Heart right ventricle (tissue), 16 donors: ENCODE data around the gene P4HA2. TPM values are rescaled to one million over a fixed set of nuclear protein-coding genes. Genes with fewer than 3 reads are reported as not detected.

ENCODE experiments used
- ATAC-seq, 8 donors: fragments of 200-7000 bp; cut with Tn5 transposase; one replicate each; pipeline ENCODE4 v1.9.1; 2020; ENCODE audit warnings: mild to moderate bottlenecking in 8 of 8, moderate library complexity in 8 of 8, moderate number of reproducible peaks in 1 of 8
- DNase-seq, 2 donors: peaks; one replicate each; pipeline ENCODE4 v3.0.0-alpha.2; 2020
- H3K27ac ChIP-seq, 10 donors: fragments of 200-600 bp; sonication (generic) in 2 of 10; one replicate each; pipeline versions ENCODE4 v1.5.0 to v1.8.0; 2020 to 2022; ENCODE audit warnings: mild to moderate bottlenecking in 3 of 10
- H3K27me3 ChIP-seq, 7 donors: fragments of 200-600 bp; one replicate each; pipeline ENCODE4 v1.8.0; 2021 to 2022; ENCODE audit warnings: mild to moderate bottlenecking in 2 of 7
- H3K36me3 ChIP-seq, 9 donors: fragments of 200-600 bp; sonication (generic) in 1 of 9; one replicate each; pipeline versions ENCODE4 v1.5.0 to v1.8.0; 2020 to 2022; ENCODE audit warnings: mild to moderate bottlenecking in 2 of 9
- H3K4me1 ChIP-seq, 9 donors: fragments of 200-600 bp; sonication (generic) in 1 of 9; one replicate each; pipeline versions ENCODE4 v1.5.0 to v1.8.0; 2020 to 2022; ENCODE audit warnings: mild to moderate bottlenecking in 4 of 9
- H3K4me3 ChIP-seq, 10 donors: fragments of 200-600 bp; sonication (generic) in 2 of 10; one replicate each; pipeline versions ENCODE4 v1.5.0 to v1.8.0; 2020 to 2022; ENCODE audit warnings: mild to moderate bottlenecking in 7 of 10, moderate library complexity in 2 of 10
- H3K9me3 ChIP-seq, 11 donors: fragments of 200-600 bp in 10 of 11; sonication (generic) in 2 of 11; one replicate each; pipeline versions ENCODE4 v1.5.0 to v1.8.0; 2013 to 2022; ENCODE audit warnings: mild to moderate bottlenecking in 2 of 11, control low read depth in 1 of 11, moderate library complexity in 1 of 11
- CTCF ChIP-seq, 9 donors: fragments of 200-600 bp; sonication (generic) in 2 of 9; IDR thresholded peaks; one replicate each; pipeline versions ENCODE4 v1.5.0 to v1.8.0; 2021 to 2022; ENCODE audit warnings: antibody characterized with exemption in 9 of 9, mild to moderate bottlenecking in 5 of 9, moderate library complexity in 1 of 9
- WGBS, 2 donors: extraction: QIAGEN DNeasy Blood & Tissue Kit; methylation state at CpG; one replicate each; pipeline ENCODE4 v1.1.7; 2013; ENCODE audit warnings: inconsistent platforms in 1 of 2; 5-methylcytosine and 5-hydroxymethylcytosine counted together
- intact Hi-C, 10 donors: fragments of 100-400 bp; cut with DNase I; formaldehyde crosslinking; loops; one replicate each; pipeline versions ENCODE4 v1.11.1 to v1.14.2; 2022
- polyA plus RNA-seq, 2 donors: library from polyadenylated mRNA; stranded (reverse); fragments of 200-250 nt; gene quantifications; one replicate each; pipeline ENCODE4 v1.2.3, GENCODE V29; 2013
- total RNA-seq, 10 donors: library from RNA; stranded (reverse); fragmentation: NEBNext Ultra II Directional in 3 of 10; extraction: Animal tissue kit (Norgen Biotek cat#: 25700) in 3 of 10; gene quantifications; one replicate each; pipeline versions ENCODE4 v1.2.1 to v1.2.4, GENCODE V29; 2021 to 2023
- donor health status: Arrhythmogenic right ventricular cardiomyopathy.
- donor health status: ischemic (EF 13 %, LVEDD 7.1; RV severe dilation, severe dysfunction).
- donor health status: healthy with polysubstance abuse.
- donor health status: DM: no; HTN: yes; CAD: no.
- donor health status: DM: no; HTN: no; CAD: no.
- donor health status: ischemic (EF 25% LVEDD 6.9; RV normal size, moderate dysfunction).
- donor health status: ischemic (EF 25% LVEDD 5.7; RV mildly dilated, moderate dysfunction).
- donor health status: healthy.
- donor health status: DM: yes; HTN: yes; CAD: no.
- donor health status: Ischemic cardiomyopathy.
- donor health status: ischemic (EF 35%, LVEDD 5.7; RV mildly dilated, moderate dysfunction).
- donor health status: nonischemic (EF 11% LVEDD 7.7; RV severe dilation, severe dysfunction).
- donor health status: DM: yes; HTN: yes; CAD: no.
- donor health status: PGD.
- donor health status: ischemic (EF 29% LVEDD 5.4; RV normal size, mild dysfunction).
- donor health status: nonischemic (EF 23%, LVEDD 6.1; RV moderate dilation, normal function).

P4HA2 gene
- total and polyA plus RNA-seq, 12 donors: 27.2 to 97.0 (median 52.4) TPM

- intact Hi-C loops: loop anchor here in 3 of 10 donors (5.0 to 10.0 kb wide), 3 partner anchors 35 to 53 kb away; no protein-coding TSS in a partner anchor
- DNase-seq (no peak), ATAC-seq (peak in 1 of 8 donors; percentile 6)
- Histone ChIP-seq H3K4me1 (peaks cover 0 to 2% (median 0%) of the 10 kb centered on the region in 9 donors), H3K9me3 (peaks cover 0 to 5% (median 0%) of the 10 kb centered on the region in 11 donors), H3K36me3 (no peaks in the 10 kb centered on the region), H3K27me3 (no peaks in the 10 kb centered on the region), H3K4me3 (no peak overlapping the region), H3K27ac (no peak overlapping the region)
- WGBS, 2 donors: 91 to 97% methylated on average over 4 of the region's 4 CpGs
- TF ChIP-seq CTCF (IDR thresholded peaks at IDR 0.05): no peak
Measured at GRCh38 chr5:132237670-132238069, 10.0 kb upstream of the P4HA2 start.

GRCh38 chr5:132237141-132237540, 9.5 kb upstream of the P4HA2 start:
- H3K36me3 ChIP-seq: no peaks in the 10 kb centered on the region
- DNase-seq: no peak
- ATAC-seq: no peak
- no peak overlapping the region for H3K27ac ChIP-seq
- 100% methylated on average over 1 of the region's 1 CpG for WGBS, 2 donors
- intact Hi-C loops: loop anchor here in 3 of 10 donors (5.0 to 10.0 kb wide), 3 partner anchors 35 to 52 kb away; no protein-coding TSS in a partner anchor
- H3K4me3 ChIP-seq: no peak overlapping the region
- H3K4me1 ChIP-seq: peaks cover 0 to 2% (median 0%) of the 10 kb centered on the region in 9 donors
- no peaks in the 10 kb centered on the region for H3K27me3 ChIP-seq
- no peak for TF ChIP-seq CTCF (IDR thresholded peaks at IDR 0.05)
- H3K9me3 ChIP-seq: peaks cover 0 to 5% (median 0%) of the 10 kb centered on the region in 11 donors

- no peaks in the 10 kb centered on the region for H3K36me3 ChIP-seq
- DNase-seq (no peak), ATAC-seq (no peak)
- WGBS, 2 donors: 88 to 94% methylated on average over 3 of the region's 3 CpGs
- no peak overlapping the region for H3K4me3 ChIP-seq
- H3K27ac ChIP-seq: no peak overlapping the region
- H3K27me3 ChIP-seq: no peaks in the 10 kb centered on the region
- H3K9me3 ChIP-seq: no peaks in the 10 kb centered on the region
- intact Hi-C loops: loop anchor here in 3 of 10 donors (5.0 to 10.0 kb wide), 3 partner anchors 37 to 51 kb away; no protein-coding TSS in a partner anchor
- H3K4me1 ChIP-seq: peaks cover 0 to 2% (median 0%) of the 10 kb centered on the region in 9 donors
- TF ChIP-seq CTCF (IDR thresholded peaks at IDR 0.05): no peak
Measured at GRCh38 chr5:132235340-132235739, 7.7 kb upstream of the P4HA2 start.

GRCh38 chr5:132234684-132235062, 7.0 kb upstream of the P4HA2 start:
- intact Hi-C loops: loop anchor here in 3 of 10 donors (5.0 to 10.0 kb wide), 3 partner anchors 38 to 50 kb away; no protein-coding TSS in a partner anchor
- no peak for ATAC-seq

More at GRCh38 chr5:132234684-132235062, 7.0 kb upstream of the P4HA2 start:
- 98 to 100% methylated on average over 2 of the region's 2 CpGs for WGBS, 2 donors
- H3K27me3 ChIP-seq: no peaks in the 10 kb centered on the region
- no peak overlapping the region for H3K4me3 ChIP-seq
- H3K36me3 ChIP-seq: no peaks in the 10 kb centered on the region
- DNase-seq: no peak
- no peaks in the 10 kb centered on the region for H3K9me3 ChIP-seq
- no peak for TF ChIP-seq CTCF (IDR thresholded peaks at IDR 0.05)
- peaks cover 0 to 2% (median 0%) of the 10 kb centered on the region in 9 donors for H3K4me1 ChIP-seq
- no peak overlapping the region for H3K27ac ChIP-seq
